Psoas muscle (tissue), 8 donors: ENCODE results near the gene TFB1M. TPM values are rescaled to one million over a fixed set of nuclear protein-coding genes. Genes with fewer than 3 reads are reported as not detected.

Experiments used
- ATAC-seq, 4 donors: fragments of 200-7000 bp; cut with Tn5 transposase; one replicate each; pipeline ENCODE4 v1.9.1; 2020; ENCODE audit warnings: moderate library complexity in 3 of 4, mild to moderate bottlenecking in 2 of 4
- DNase-seq, 2 donors: peaks; one replicate each; pipeline ENCODE4 v3.0.0-alpha.2; 2020
- H3K27ac ChIP-seq: fragments of 200-600 bp; one replicate; pipeline ENCODE4 v1.8.0; 2022
- H3K27me3 ChIP-seq, 3 donors: fragments of 200-600 bp in 1 of 3; one replicate each; pipeline versions ENCODE4 v1.6.1 to v1.8.0; 2013 to 2022; ENCODE audit warnings: low read length in 2 of 3, mild to moderate bottlenecking in 2 of 3, moderate library complexity in 1 of 3; ENCODE audit not compliant: insufficient read depth in 3 of 3
- H3K36me3 ChIP-seq, 2 donors: fragments of 200-600 bp in 1 of 2; one replicate each; pipeline versions ENCODE4 v1.6.1 to v1.8.0; 2013 to 2022; ENCODE audit warnings: low read depth in 1 of 2, mild to moderate bottlenecking in 1 of 2, moderate library complexity in 1 of 2; ENCODE audit not compliant: insufficient read depth in 1 of 2
- H3K4me1 ChIP-seq: fragments of 200-600 bp; one replicate; pipeline ENCODE4 v1.8.0; 2022
- H3K4me3 ChIP-seq: fragments of 200-600 bp; one replicate; pipeline ENCODE4 v1.8.0; 2022; ENCODE audit warnings: mild to moderate bottlenecking
- H3K9me3 ChIP-seq: fragments of 200-600 bp; one replicate; pipeline ENCODE4 v1.8.0; 2022
- WGBS, 3 donors: extraction: QIAGEN DNeasy Blood & Tissue Kit; methylation state at CpG; one replicate each; pipeline versions ENCODE4 v1.1.6 to v1.1.7; 2013; 5-methylcytosine and 5-hydroxymethylcytosine counted together
- intact Hi-C, 2 donors: fragments of 100-400 bp; cut with DNase I; formaldehyde crosslinking; loops; one replicate each; pipeline versions ENCODE4 v1.11.0 to v1.14.2; 2022
- polyA plus RNA-seq, 3 donors: library from polyadenylated mRNA; stranded (reverse); fragments of 200-250 nt; gene quantifications; one replicate each; pipeline ENCODE4 v1.2.3, GENCODE V29; 2013
- total RNA-seq, 4 donors: library from RNA; stranded (reverse); fragmentation: NEBNext Ultra II Directional in 2 of 4; extraction: Animal tissue kit (Norgen Biotek cat#: 25700) in 2 of 4; gene quantifications; one replicate each; pipeline versions ENCODE4 v1.2.1 to v1.2.4, GENCODE V29; 2021 to 2023
- TF ChIP-seq, protein P1 (sequence below): fragments of 200-600 bp; IDR thresholded peaks from one replicate; pipeline ENCODE4 v1.8.0; 2022; ENCODE audit warnings: antibody characterized with exemption
- donor health status: healthy with polysubstance abuse.
- donor health status: DM: no; HTN: no; CAD: no; lungs with moderate emphysema.
- donor health status: Bipolar disorder and iron deficiency.
- donor health status: healthy.
- donor health status: DM: yes; HTN: yes; CAD: no.
- donor health status: DM: no; HTN: no; CAD: no.
- donor health status: DM: no; HTN: no; CAD: no.
- donor health status: DM: yes; HTN: yes; CAD: no.

TFB1M gene
- total and polyA plus RNA-seq, 7 donors, result 7.2 to 25.9 (median 17.8) TPM

DNA sequence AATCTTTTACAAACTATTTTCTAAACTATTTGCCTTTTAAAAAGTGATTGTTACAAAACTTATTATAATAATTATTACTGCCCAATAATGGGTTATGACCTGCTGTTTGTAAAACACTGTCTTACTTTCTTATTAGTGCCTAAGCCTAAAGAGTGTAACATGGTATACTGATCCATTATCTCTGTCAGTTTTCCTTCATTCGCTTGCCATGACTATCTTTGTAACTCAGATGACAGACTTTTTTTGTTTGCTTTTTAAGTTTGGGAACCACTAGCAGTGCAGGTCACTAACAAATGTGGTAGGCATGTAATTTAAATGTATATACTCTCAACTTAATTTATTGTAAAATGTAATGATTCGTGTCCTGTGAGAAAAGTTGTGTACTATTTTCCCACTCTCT lies 9.9 kb upstream of the TFB1M start:
- no peaks in the 10 kb centered on the region for H3K36me3 ChIP-seq
- no peak overlapping the region for H3K27ac ChIP-seq
- no peaks in the 10 kb centered on the region for H3K27me3 ChIP-seq
- TF ChIP-seq, protein P1, sequence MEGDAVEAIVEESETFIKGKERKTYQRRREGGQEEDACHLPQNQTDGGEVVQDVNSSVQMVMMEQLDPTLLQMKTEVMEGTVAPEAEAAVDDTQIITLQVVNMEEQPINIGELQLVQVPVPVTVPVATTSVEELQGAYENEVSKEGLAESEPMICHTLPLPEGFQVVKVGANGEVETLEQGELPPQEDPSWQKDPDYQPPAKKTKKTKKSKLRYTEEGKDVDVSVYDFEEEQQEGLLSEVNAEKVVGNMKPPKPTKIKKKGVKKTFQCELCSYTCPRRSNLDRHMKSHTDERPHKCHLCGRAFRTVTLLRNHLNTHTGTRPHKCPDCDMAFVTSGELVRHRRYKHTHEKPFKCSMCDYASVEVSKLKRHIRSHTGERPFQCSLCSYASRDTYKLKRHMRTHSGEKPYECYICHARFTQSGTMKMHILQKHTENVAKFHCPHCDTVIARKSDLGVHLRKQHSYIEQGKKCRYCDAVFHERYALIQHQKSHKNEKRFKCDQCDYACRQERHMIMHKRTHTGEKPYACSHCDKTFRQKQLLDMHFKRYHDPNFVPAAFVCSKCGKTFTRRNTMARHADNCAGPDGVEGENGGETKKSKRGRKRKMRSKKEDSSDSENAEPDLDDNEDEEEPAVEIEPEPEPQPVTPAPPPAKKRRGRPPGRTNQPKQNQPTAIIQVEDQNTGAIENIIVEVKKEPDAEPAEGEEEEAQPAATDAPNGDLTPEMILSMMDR, result no peak
- intact Hi-C loops, result loop anchor here in 1 of 2 donors (10.0 kb wide), 1 partner anchor 1701 kb away; no protein-coding TSS in a partner anchor
- 85 to 92% (median 90%) methylated on average over 2 of the region's 2 CpGs for WGBS, 3 donors
- DNase-seq (no peak), ATAC-seq (no peak)
- H3K4me1 ChIP-seq, result peaks cover 5% of the 10 kb centered on the region
- no peak overlapping the region for H3K4me3 ChIP-seq
- H3K9me3 ChIP-seq, result no peaks in the 10 kb centered on the region

DNA sequence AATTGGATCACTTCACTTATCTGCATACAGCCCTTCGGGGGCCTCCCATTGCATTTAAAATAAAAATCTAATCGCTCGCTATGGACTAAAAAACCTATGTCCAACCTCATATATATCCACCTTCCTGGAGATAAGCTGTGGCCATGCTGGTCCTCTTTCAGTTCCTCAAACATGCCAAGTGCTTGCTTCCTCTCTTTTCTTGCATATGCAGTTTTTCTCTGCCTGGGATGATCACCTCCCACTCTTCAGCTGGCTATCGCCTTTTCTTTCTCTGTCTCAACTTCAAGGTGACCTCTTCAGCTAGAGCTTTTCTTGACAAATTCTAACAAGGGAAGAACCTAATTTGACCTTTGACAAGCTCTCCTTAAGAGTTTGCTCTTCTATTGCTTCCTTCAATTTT lies 5.6 kb upstream of the TFB1M start:
- Histone ChIP-seq H3K4me1 (no peaks in the 10 kb centered on the region), H3K4me3 (no peak overlapping the region), H3K27ac (no peak overlapping the region), H3K9me3 (no peaks in the 10 kb centered on the region), H3K36me3 (no peaks in the 10 kb centered on the region), H3K27me3 (no peaks in the 10 kb centered on the region)
- intact Hi-C loops, result loop anchor here in 1 of 2 donors (5.0 to 10.0 kb wide), 3 partner anchors 143 to 1705 kb away; no protein-coding TSS in a partner anchor
- ATAC-seq (no peak), DNase-seq (no peak)
- TF ChIP-seq, protein P1, result no peak
- WGBS, 3 donors, result 85 to 92% (median 88%) methylated on average over 4 of the region's 4 CpGs

DNA sequence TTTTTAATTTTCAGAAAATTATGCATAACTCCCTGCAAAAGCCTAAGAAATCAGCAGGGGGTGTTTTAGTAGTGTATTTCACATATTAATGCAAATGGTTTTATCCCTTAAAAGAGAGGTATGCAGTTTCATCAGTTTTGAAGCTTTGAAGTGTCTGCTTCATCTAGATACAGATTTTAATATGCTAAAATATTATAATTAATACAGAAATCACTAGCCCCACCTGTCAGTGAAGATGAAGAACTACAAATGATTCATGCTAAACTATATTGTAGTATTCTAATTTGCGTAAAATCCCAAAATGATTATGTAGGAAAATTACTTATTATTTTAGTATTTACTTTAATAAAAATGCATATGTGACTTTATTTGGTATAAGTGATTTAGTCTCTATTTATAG lies 2.9 kb upstream of the TFB1M start:
- intact Hi-C loops, result loop anchor here in 1 of 2 donors (5.0 kb wide), 2 partner anchors 140 to 1365 kb away; no protein-coding TSS in a partner anchor
- H3K27ac ChIP-seq, result no peak overlapping the region
- WGBS, 3 donors, result 88 to 94% (median 90%) methylated on average over 1 of the region's 1 CpG

DNA sequence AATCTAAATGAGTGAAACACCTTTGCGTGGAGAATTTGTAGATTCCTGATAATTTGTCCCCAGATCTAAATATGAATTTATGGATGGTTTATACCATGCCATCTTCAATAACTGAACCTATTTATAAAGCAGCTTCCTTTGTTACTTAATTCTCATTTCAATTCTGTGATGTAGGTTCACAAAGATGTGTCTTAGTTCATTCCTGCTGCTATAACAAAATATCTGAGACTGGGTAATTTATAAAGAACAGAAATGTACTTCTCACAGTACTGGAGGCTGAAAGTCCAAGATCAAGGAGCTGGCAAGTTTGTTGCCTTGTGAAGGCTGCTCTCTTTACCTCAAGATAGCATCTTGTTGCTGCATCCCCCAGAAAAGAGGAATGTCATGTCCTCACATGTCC lies 2.1 kb upstream of the TFB1M start:
- H3K27ac ChIP-seq, result no peak overlapping the region
- ATAC-seq (no peak), DNase-seq (no peak)
- peaks cover 0 to 15% of the 10 kb centered on the region in 2 donors for H3K36me3 ChIP-seq
- TF ChIP-seq, protein P1, result no peak
- intact Hi-C loops, result loop anchor here in 1 of 2 donors (5.0 kb wide), 2 partner anchors 139 to 1366 kb away; no protein-coding TSS in a partner anchor
- H3K4me1 ChIP-seq, result peaks cover 8% of the 10 kb centered on the region
- no peaks in the 10 kb centered on the region for H3K27me3 ChIP-seq
- WGBS, 3 donors, result 95 to 100% (median 97%) methylated on average over 1 of the region's 1 CpG
- no peaks in the 10 kb centered on the region for H3K9me3 ChIP-seq
- no peak overlapping the region for H3K4me3 ChIP-seq

More for the DNA sequence above, 2.9 kb upstream of the TFB1M start:
- ATAC-seq, result no peak
- Histone ChIP-seq H3K4me3 (no peak overlapping the region), H3K9me3 (no peaks in the 10 kb centered on the region), H3K36me3 (peaks cover 0 to 8% of the 10 kb centered on the region in 2 donors), H3K4me1 (peaks cover 8% of the 10 kb centered on the region), H3K27me3 (no peaks in the 10 kb centered on the region)
- TF ChIP-seq, protein P1, result peak; percentile 41
- no peak for DNase-seq

DNA sequence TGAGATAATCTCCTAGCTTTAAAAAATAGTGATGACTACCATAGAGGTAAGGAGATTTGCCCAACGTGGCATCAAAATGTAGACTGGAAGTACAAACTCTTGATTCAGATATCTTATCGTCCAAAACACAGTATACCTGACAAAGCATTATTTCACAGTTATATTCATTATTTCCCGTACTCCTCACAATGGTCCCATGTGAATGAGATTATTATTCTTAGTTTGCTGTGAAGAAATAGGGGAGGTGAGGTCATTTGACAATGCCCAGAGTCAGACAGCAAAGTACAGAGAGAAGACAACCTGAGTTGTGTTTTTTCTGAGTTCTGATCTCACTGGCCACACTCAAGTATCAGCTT lies 1.2 kb upstream of the TFB1M start:
- 8 to 30% (median 16%) methylated on average over 3 of the region's 3 CpGs for WGBS, 3 donors
- intact Hi-C loops, result loop anchor here in 1 of 2 donors (5.0 kb wide), 2 partner anchors 138 to 1367 kb away; no protein-coding TSS in a partner anchor
- H3K27me3 ChIP-seq, result no peaks in the 10 kb centered on the region
- TF ChIP-seq, protein P1, result no peak
- no peaks in the 10 kb centered on the region for H3K9me3 ChIP-seq
- H3K27ac ChIP-seq, result peak overlapping the region; percentile 89
- ATAC-seq (peak in 1 of 4 donors; percentile 21), DNase-seq (no peak)
- peak overlapping the region; percentile 84 for H3K4me3 ChIP-seq
- peaks cover 0 to 23% of the 10 kb centered on the region in 2 donors for H3K36me3 ChIP-seq
- H3K4me1 ChIP-seq, result peaks cover 12% of the 10 kb centered on the region
